C4-2B (cell line): ENCODE data around the gene TMC3.

Source experiments
- CTCF ChIP-seq: fragments of 450-650 bp; conservative IDR thresholded peaks from 2 replicates; pipeline ENCODE4 v1.5.1; 2017; ENCODE audit warnings: mild to moderate bottlenecking
- ZFX ChIP-seq: fragments of 450-650 bp; IDR thresholded peaks from 2 replicates; pipeline ENCODE4 v1.6.1; 2017

- TF ChIP-seq CTCF (no peak), ZFX (no peak)
Observed at GRCh38 chr15:81380203-81380602, 6.2 kb upstream of the TMC3 start.
